ENCODE results near the gene ANTXR1. TPM values are rescaled to one million over a fixed set of nuclear protein-coding genes. Genes with fewer than 3 reads are reported as not detected.

The ANTXR1 gene
- polyA plus RNA-seq, 1 of the 3 experiments (the other 2 are of a cell fraction): 114 TPM

- no peak for TF ChIP-seq REST (IDR thresholded peaks at IDR 0.05; ENCODE audit: low read depth, low read length)
- TF ChIP-seq JUND (IDR thresholded peaks at IDR 0.05): no peak
- TF ChIP-seq USF2 (IDR thresholded peaks at IDR 0.05; ENCODE audit: borderline replicate concordance, low read depth, low read length): no peak
- TF ChIP-seq RAD21 (IDR thresholded peaks at IDR 0.05; ENCODE audit: low read length): no peak
- no peak for TF ChIP-seq RFX5 (IDR thresholded peaks at IDR 0.05; ENCODE audit: low read length)
- no peak for TF ChIP-seq TEAD4 (IDR thresholded peaks at IDR 0.05; ENCODE audit: borderline replicate concordance, insufficient read depth)
- no peak for TF ChIP-seq ELF1 (IDR thresholded peaks at IDR 0.05)
These were observed 34.7 kb downstream of the ANTXR1 start (continued) for GRCh38 chr2:69047625-69048145.

GRCh38 chr2:69050802-69051201 lies 37.8 kb downstream of the ANTXR1 start:
- no peak for TF ChIP-seq MXI1 (IDR thresholded peaks at IDR 0.05; ENCODE audit: low read depth, low read length)
- TF ChIP-seq RAD21 (IDR thresholded peaks at IDR 0.05; ENCODE audit: low read length): no peak
- no peak for TF ChIP-seq TEAD4 (IDR thresholded peaks at IDR 0.05; ENCODE audit: borderline replicate concordance, insufficient read depth)
- TF ChIP-seq SIN3A (IDR thresholded peaks at IDR 0.05; ENCODE audit: borderline replicate concordance, low read depth, low read length): no peak
- no peak for TF ChIP-seq EP300 (IDR thresholded peaks at IDR 0.05; ENCODE audit: borderline replicate concordance in 1 of 2, low read depth in 1 of 2, low read length in 1 of 2)
- no peak for TF ChIP-seq ELF1 (IDR thresholded peaks at IDR 0.05)
- no peak for TF ChIP-seq JUND (IDR thresholded peaks at IDR 0.05)
- TF ChIP-seq GABPA (IDR thresholded peaks at IDR 0.05; ENCODE audit: low read depth): no peak
- TF ChIP-seq NFIC (IDR thresholded peaks at IDR 0.05; ENCODE audit: borderline replicate concordance): no peak
- no peak for TF ChIP-seq USF1 (IDR thresholded peaks at IDR 0.05; ENCODE audit: borderline replicate concordance, low read depth)
- TF ChIP-seq PBX3 (IDR thresholded peaks at IDR 0.05): no peak
- TF ChIP-seq RCOR1 (IDR thresholded peaks at IDR 0.05; ENCODE audit: low read length): no peak
- H3K9me3 ChIP-seq: no peaks in the 10 kb centered on the region
- H3K4me2 ChIP-seq: no peak overlapping the region
- 91% methylated on average over 4 of the region's 4 CpGs for WGBS (ENCODE audit: low lambda C conversion rate)
- H4K20me1 ChIP-seq (ENCODE audit: insufficient read depth): peaks cover 41% of the 10 kb centered on the region
- H3K36me3 ChIP-seq (replicated peaks in 1 of 2; ENCODE audit: control insufficient read depth in 1 of 2, insufficient read depth in 2 of 2, low read length in 1 of 2): peaks cover 20 to 64% of the 10 kb centered on the region in 2 experiments
- POLR2A ChIA-PET: no interaction called here
- peaks cover 97% of the 10 kb centered on the region for H3K79me2 ChIP-seq (ENCODE audit: insufficient read depth)
- no peak overlapping the region for H3K27ac ChIP-seq (ENCODE audit: low read depth in 2 of 2, low read length in 1 of 2)
- CTCF ChIA-PET: interaction anchor here (1.8 to 2.3 kb wide), 2 partner anchors 38 to 256 kb away, joined by 6 to 9 read pairs; partner anchors contain the start of gene ANTXR1
- peaks cover 24% of the 10 kb centered on the region for H3F3A ChIP-seq (replicated peaks; ENCODE audit: insufficient read depth)
- no peak overlapping the region for H3K9ac ChIP-seq
- no peaks in the 10 kb centered on the region for H3K27me3 ChIP-seq (ENCODE audit: insufficient read depth)
- H3K4me3 ChIP-seq (ENCODE audit: low read depth in 2 of 2, low read length in 1 of 2): no peak overlapping the region
- H3K4me1 ChIP-seq (ENCODE audit: control insufficient read depth in 1 of 2, insufficient read depth in 2 of 2, low read depth in 1 of 2, low read length in 1 of 2): peaks cover 2 to 13% of the 10 kb centered on the region in 2 experiments; a peak in 3 of 4 replicates
- DNase-seq: no peak
- H3K9me2 ChIP-seq: no peaks in the 10 kb centered on the region
- no peak overlapping the region for H2AFZ ChIP-seq (ENCODE audit: low read depth)

Measured in SK-N-SH (cell line).